Measurements from ENCODE around the gene MDGA2. TPM values are rescaled to one million over a fixed set of nuclear protein-coding genes. Genes with fewer than 3 reads are reported as not detected.

Gene MDGA2
- total RNA-seq, 1 donor = not detected

DNA sequence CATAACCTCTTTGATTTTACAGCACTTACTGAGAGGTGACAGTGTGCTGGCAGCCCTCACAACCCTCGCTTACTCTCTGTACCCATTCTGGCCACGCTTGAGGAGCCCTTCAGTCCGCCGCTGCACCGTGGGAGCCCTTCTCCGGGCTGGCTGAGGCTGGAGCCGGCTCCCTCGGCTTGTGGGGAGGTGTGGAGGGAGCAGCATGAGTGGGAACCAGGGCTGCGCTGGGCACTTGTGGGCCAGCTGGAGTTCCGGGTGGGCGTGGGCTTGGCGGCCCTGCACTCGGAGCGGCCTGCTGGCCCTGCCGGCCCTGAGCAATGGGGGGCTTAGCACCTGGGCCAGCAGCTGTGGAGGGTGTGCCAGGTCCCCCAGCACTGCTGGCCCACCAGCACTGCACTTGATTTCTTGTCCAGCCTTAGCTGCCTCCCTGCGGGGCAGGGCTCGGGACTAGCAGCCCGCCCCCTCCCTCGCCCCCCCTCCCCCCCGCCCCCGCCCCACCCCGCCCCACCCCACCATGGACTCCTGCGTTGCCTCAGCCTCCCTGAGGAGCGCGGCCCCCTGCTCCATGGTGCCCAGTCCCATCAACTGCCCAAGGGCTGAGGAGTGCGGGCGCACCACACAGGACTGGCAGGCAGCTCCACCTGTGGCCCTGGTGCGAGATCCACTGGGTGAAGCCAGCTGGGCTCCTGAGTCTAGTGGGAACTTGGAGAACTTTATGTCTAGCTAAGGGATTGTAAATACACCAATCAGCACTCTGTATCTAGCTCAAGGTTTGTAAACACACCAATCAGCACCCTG is 9.9 kb downstream of the MDGA2 start:
- TF ChIP-seq, protein P1, sequence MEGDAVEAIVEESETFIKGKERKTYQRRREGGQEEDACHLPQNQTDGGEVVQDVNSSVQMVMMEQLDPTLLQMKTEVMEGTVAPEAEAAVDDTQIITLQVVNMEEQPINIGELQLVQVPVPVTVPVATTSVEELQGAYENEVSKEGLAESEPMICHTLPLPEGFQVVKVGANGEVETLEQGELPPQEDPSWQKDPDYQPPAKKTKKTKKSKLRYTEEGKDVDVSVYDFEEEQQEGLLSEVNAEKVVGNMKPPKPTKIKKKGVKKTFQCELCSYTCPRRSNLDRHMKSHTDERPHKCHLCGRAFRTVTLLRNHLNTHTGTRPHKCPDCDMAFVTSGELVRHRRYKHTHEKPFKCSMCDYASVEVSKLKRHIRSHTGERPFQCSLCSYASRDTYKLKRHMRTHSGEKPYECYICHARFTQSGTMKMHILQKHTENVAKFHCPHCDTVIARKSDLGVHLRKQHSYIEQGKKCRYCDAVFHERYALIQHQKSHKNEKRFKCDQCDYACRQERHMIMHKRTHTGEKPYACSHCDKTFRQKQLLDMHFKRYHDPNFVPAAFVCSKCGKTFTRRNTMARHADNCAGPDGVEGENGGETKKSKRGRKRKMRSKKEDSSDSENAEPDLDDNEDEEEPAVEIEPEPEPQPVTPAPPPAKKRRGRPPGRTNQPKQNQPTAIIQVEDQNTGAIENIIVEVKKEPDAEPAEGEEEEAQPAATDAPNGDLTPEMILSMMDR (IDR thresholded peaks at IDR 0.05; ENCODE audit: insufficient read depth, low read length) = no peak
- no peak for DNase-seq (ENCODE audit: low read depth)
- H3K4me3 ChIP-seq (ENCODE audit: low read depth, low read length) = no peak overlapping the region

GRCh38 chr14:47662466-47662865 is 12.9 kb downstream of the MDGA2 start:
- no peak for DNase-seq (ENCODE audit: low read depth)
- TF ChIP-seq, protein P1 (IDR thresholded peaks at IDR 0.05; ENCODE audit: insufficient read depth, low read length) = no peak
- no peak overlapping the region for H3K4me3 ChIP-seq (ENCODE audit: low read depth, low read length)

GRCh38 chr14:47660158-47660557 is 15.2 kb downstream of the MDGA2 start:
- DNase-seq (ENCODE audit: low read depth) = no peak
- H3K4me3 ChIP-seq (ENCODE audit: low read depth, low read length) = no peak overlapping the region
- TF ChIP-seq, protein P1 (IDR thresholded peaks at IDR 0.05; ENCODE audit: insufficient read depth, low read length) = no peak

DNA sequence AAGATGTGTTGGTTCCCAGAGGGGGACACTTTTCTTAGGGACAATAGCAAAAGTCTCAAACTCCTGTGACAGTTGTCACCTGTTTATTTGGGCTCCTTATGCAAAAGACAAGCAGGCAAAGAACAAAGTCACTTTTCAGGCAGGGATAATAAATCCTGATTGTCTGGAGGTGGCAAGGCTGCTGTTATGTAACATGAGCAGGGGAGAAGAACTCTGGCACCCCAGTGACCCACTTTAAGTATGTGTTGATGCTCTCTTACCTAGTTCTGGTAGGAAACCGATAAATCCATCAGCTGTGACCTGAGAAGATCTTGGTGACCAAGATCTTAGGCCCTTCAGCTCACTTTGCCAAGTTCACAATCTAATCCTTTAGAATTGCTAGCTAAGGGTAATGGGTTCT is 17.4 kb downstream of the MDGA2 start:
- no peak for DNase-seq (ENCODE audit: low read depth)
- no peak overlapping the region for H3K4me3 ChIP-seq (ENCODE audit: low read depth, low read length)
- TF ChIP-seq, protein P1 (IDR thresholded peaks at IDR 0.05; ENCODE audit: insufficient read depth, low read length) = no peak

GRCh38 chr14:47657143-47657542 is 18.3 kb downstream of the MDGA2 start:
- TF ChIP-seq, protein P1 (IDR thresholded peaks at IDR 0.05; ENCODE audit: insufficient read depth, low read length) = no peak
- H3K4me3 ChIP-seq (ENCODE audit: low read depth, low read length) = no peak overlapping the region
- no peak for DNase-seq (ENCODE audit: low read depth)

DNA sequence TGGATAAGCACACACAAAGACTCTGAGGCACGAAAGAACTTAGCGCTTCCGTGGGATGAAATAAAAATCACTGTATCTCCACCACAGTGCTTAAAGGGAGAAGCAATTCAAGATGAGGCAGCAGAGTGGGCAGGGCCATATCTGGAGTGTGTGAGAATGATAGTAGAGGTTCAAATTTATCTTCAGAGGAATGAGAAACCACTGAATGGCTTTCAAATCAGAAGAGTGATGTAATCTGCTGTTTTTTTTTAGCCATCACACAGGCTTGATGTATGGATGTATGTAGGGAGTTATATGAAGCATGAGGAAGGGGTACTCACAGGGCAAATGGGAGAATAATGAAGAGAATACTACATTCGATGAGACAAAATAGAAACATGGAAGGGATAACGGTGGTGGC is 24.1 kb downstream of the MDGA2 start:
- no peak for DNase-seq (ENCODE audit: low read depth)
- H3K4me3 ChIP-seq (ENCODE audit: low read depth, low read length) = no peak overlapping the region
- TF ChIP-seq, protein P1 (IDR thresholded peaks at IDR 0.05; ENCODE audit: insufficient read depth, low read length) = no peak

GRCh38 chr14:47637753-47638152 is 37.7 kb downstream of the MDGA2 start:
- DNase-seq (ENCODE audit: low read depth) = no peak
- TF ChIP-seq, protein P1 (IDR thresholded peaks at IDR 0.05; ENCODE audit: insufficient read depth, low read length) = no peak
- no peak overlapping the region for H3K4me3 ChIP-seq (ENCODE audit: low read depth, low read length)

All from fibroblast of the aortic adventitia (primary cell).